ENCODE results near the gene SRPK3.
A peak's percentile ranks its signal among the peaks of the same experiment; 100 is the strongest.

- TF ChIP-seq POLR2AphosphoS5 (IDR thresholded peaks at IDR 0.05; ENCODE audit: low read depth) (peak; percentile 39; the same call in 1 of the 2 replicates), CTCF (conservative IDR thresholded peaks at IDR 0.05; ENCODE audit: low read depth in 2 of 2) (no peak), JUNB (IDR thresholded peaks at IDR 0.05; ENCODE audit: unreplicated experiment) (no peak), NANOG (IDR thresholded peaks at IDR 0.05; ENCODE audit: borderline replicate concordance) (no peak), EZH2 (IDR thresholded peaks at IDR 0.05; ENCODE audit: low read depth, unreplicated experiment) (no peak), CREB1 (CRISPR knock-in tag; IDR thresholded peaks at IDR 0.05; ENCODE audit: low read depth) (no peak), EZH2phosphoT487 (IDR thresholded peaks at IDR 0.05; ENCODE audit: unreplicated experiment) (no peak), REST (IDR thresholded peaks at IDR 0.05; ENCODE audit: unreplicated experiment) (no peak), ETS1 (IDR thresholded peaks at IDR 0.05) (no peak), ZNF114 (CRISPR knock-in tag; IDR thresholded peaks at IDR 0.05) (no peak), ZNF462 (CRISPR knock-in tag; IDR thresholded peaks at IDR 0.05) (no peak), STAT1 (IDR thresholded peaks at IDR 0.05; ENCODE audit: unreplicated experiment) (no peak), ZNF331 (CRISPR knock-in tag; IDR thresholded peaks at IDR 0.05; ENCODE audit: low read depth) (no peak)
Observed at GRCh38 chrX:153818571-153819383, 37.9 kb downstream of the SRPK3 start.
